Activated CD8-positive, alpha-beta T cell treated with anti-CD3 and anti-CD28 coated beads for 36 hours (primary cell): ENCODE data around the gene PCDHGA8. TPM values are rescaled to one million over a fixed set of nuclear protein-coding genes. Genes with fewer than 3 reads are reported as not detected.
"Not testable (repeated sequence)": the region's sequence is repeated elsewhere in the genome, so short reads cannot be mapped to it uniquely, and the experiment has no call there.

Experiments
- ATAC-seq: fragments of 200-7000 bp; cut with Tn5 transposase; one replicate; pipeline ENCODE4 v1.10.0; 2021; ENCODE audit warnings: mild to moderate bottlenecking, moderate library complexity
- CTCF ChIA-PET: fragments of 350-600 bp; sonication (Branson Sonifier 250); formaldehyde crosslinking; loops from one replicate; lab custom pipeline; 2021; ENCODE audit warnings: antibody characterized with exemption; lab: Charles Lee
- POLR2A ChIA-PET: fragments of 350-600 bp; sonication (Branson Sonifier 250); formaldehyde crosslinking; loops from one replicate; lab custom pipeline; 2021; ENCODE audit warnings: antibody characterized with exemption; lab: Charles Lee
- DNase-seq: peaks from one replicate; pipeline ENCODE4 v3.0.0-alpha.2; 2020
- H3K27ac Mint-ChIP-seq: one replicate; pipeline ENCODE4 v1.8.0; 2021; ENCODE audit warnings: mild to moderate bottlenecking, mixed read lengths
- H3K27me3 Mint-ChIP-seq: one replicate; pipeline ENCODE4 v1.8.0; 2021; ENCODE audit warnings: mixed read lengths
- H3K36me3 Mint-ChIP-seq: one replicate; pipeline ENCODE4 v1.8.0; 2021; ENCODE audit warnings: low read depth, mixed read lengths
- H3K4me1 Mint-ChIP-seq: one replicate; pipeline ENCODE4 v1.8.0; 2021; ENCODE audit warnings: low read depth, mixed read lengths
- H3K4me3 Mint-ChIP-seq: one replicate; pipeline ENCODE4 v1.8.0; 2021; ENCODE audit warnings: mild to moderate bottlenecking, moderate library complexity, mixed read lengths
- H3K9me3 Mint-ChIP-seq: one replicate; pipeline ENCODE4 v1.8.0; 2021; ENCODE audit warnings: mixed read lengths
- CTCF ChIP-seq: fragments of 200-600 bp; IDR thresholded peaks from one replicate; pipeline ENCODE4 v1.8.0; 2022; ENCODE audit warnings: antibody characterized with exemption, mild to moderate bottlenecking
- intact Hi-C: fragments of 100-400 bp; cut with micrococcal nuclease; formaldehyde crosslinking; loops from one replicate; pipeline ENCODE4 v1.10.0; 2022
- total RNA-seq, 2 experiments: library from RNA; stranded (reverse); gene quantifications; one replicate each; pipeline ENCODE4 v1.2.3, GENCODE V29; 2021

PCDHGA8 gene
- total RNA-seq, 2 experiments from 2014 or later, result not detected

- DNase-seq, result no peak
- Mint-ChIP-seq H3K36me3 (peaks cover 7% of the 10 kb centered on the region), H3K9me3 (peaks cover 20% of the 10 kb centered on the region), H3K27me3 (peaks cover 60% of the 10 kb centered on the region), H3K4me3 (no peak within 1 kb of the TSS), H3K4me1 (no peaks in the 10 kb centered on the region), H3K27ac (no peak within 1 kb of the TSS)
- TF ChIP-seq CTCF, result no peak
- ChIA-PET CTCF (interaction anchor here (0.8 kb wide), 1 partner anchor 14 kb away, joined by 3 read pairs; no protein-coding TSS in a partner anchor), POLR2A (no interaction called here)
- intact Hi-C loops, result no loop called here
- no peak for ATAC-seq
Measured at GRCh38 chr5:141382469-141383294, 9.8 kb upstream of the PCDHGA8 start, which contains the start of gene PCDHGA7. TSS of gene PCDHGA7 (plus strand) at chr5:141382742. CDS start at chr5:141382900, 158 bp downstream.

- Mint-ChIP-seq H3K27me3 (peaks cover 62% of the 10 kb centered on the region), H3K27ac (no peak overlapping the region), H3K4me3 (no peak overlapping the region), H3K36me3 (peaks cover 7% of the 10 kb centered on the region), H3K4me1 (no peaks in the 10 kb centered on the region), H3K9me3 (peaks cover 22% of the 10 kb centered on the region)
- CTCF ChIA-PET, result interaction anchor here (0.8 kb wide), 1 partner anchor 13 kb away, joined by 3 read pairs; no protein-coding TSS in a partner anchor
- intact Hi-C loops, result no loop called here
- ATAC-seq (no peak), DNase-seq (no peak)
- POLR2A ChIA-PET, result no interaction called here
- TF ChIP-seq CTCF, result no peak
Measured at GRCh38 chr5:141383345-141383744, 9.1 kb upstream of the PCDHGA8 start.

GRCh38 chr5:141384471-141385267 lies 7.8 kb upstream of the PCDHGA8 start:
- POLR2A ChIA-PET, result no interaction called here
- Mint-ChIP-seq H3K4me1 (peaks cover 2% of the 10 kb centered on the region), H3K4me3 (no peak overlapping the region), H3K27ac (no peak overlapping the region), H3K9me3 (peaks cover 31% of the 10 kb centered on the region), H3K36me3 (peaks cover 11% of the 10 kb centered on the region), H3K27me3 (peaks cover 68% of the 10 kb centered on the region)
- CTCF ChIA-PET, result no interaction called here
- intact Hi-C loops, result no loop called here
- DNase-seq (no peak), ATAC-seq (no peak)
- no peak for TF ChIP-seq CTCF

- ATAC-seq (peak; percentile 69), DNase-seq (peak; percentile 30)
- H3K4me1 Mint-ChIP-seq, H3K4me3 Mint-ChIP-seq, intact Hi-C loops, H3K27ac Mint-ChIP-seq: not testable (repeated sequence)
- Mint-ChIP-seq H3K27me3 (peaks cover 67% of the 10 kb centered on the region), H3K36me3 (peaks cover 16% of the 10 kb centered on the region), H3K9me3 (peaks cover 39% of the 10 kb centered on the region)
- ChIA-PET CTCF (interaction anchor here (0.8 to 1.5 kb wide), 8 partner anchors 9 to 170 kb away, joined by 3 to 5 read pairs (median 4); partner anchors contain the start of genes PCDHGA12, PCDHGB3 and PCDHGB5), POLR2A (interaction anchor here (0.7 kb wide), 1 partner anchor 591 kb away, joined by 3 read pairs; no protein-coding TSS in a partner anchor)
Measured at GRCh38 chr5:141387557-141388311, 4.7 kb upstream of the PCDHGA8 start, which contains the start of gene PCDHGB4. TSS of gene PCDHGB4 (plus strand) at chr5:141387698. CDS start at chr5:141387885, 187 bp downstream.

GRCh38 chr5:141388661-141389060 lies 3.8 kb upstream of the PCDHGA8 start:
- H3K27ac Mint-ChIP-seq, result no peak overlapping the region
- H3K9me3 Mint-ChIP-seq, result peaks cover 36% of the 10 kb centered on the region
- peaks cover 17% of the 10 kb centered on the region for H3K36me3 Mint-ChIP-seq
- POLR2A ChIA-PET, result no interaction called here
- peaks cover 2% of the 10 kb centered on the region for H3K4me1 Mint-ChIP-seq
- no peak for ATAC-seq
- no peak for DNase-seq
- H3K4me3 Mint-ChIP-seq, result no peak overlapping the region
- peaks cover 68% of the 10 kb centered on the region for H3K27me3 Mint-ChIP-seq
- intact Hi-C loops, result no loop called here
- no peak for TF ChIP-seq CTCF
- CTCF ChIA-PET, result interaction anchor here (0.8 to 1.5 kb wide), 3 partner anchors 19 to 123 kb away, joined by 3 to 5 read pairs (median 4); partner anchors contain the start of genes PCDHGA11 and PCDHGB3
